Measurements from ENCODE around the gene TNIP3. TPM values are rescaled to one million over a fixed set of nuclear protein-coding genes. Genes with fewer than 3 reads are reported as not detected.
A peak's percentile ranks its signal among the peaks of the same experiment; 100 is the strongest.

The TNIP3 gene
- total and polyA plus RNA-seq, 3 experiments from 2014 or later = 7.0 to 15.7 (median 13.7) TPM

- peaks cover 2 to 17% (median 4%) of the 10 kb centered on the region in 3 donors for H3K36me3 Mint-ChIP-seq
- H3K4me3 Mint-ChIP-seq = no peak overlapping the region
- peaks cover 0 to 2% (median 0%) of the 10 kb centered on the region in 5 donors for H3K9me3 Mint-ChIP-seq
- no peaks in the 10 kb centered on the region for H3K9me3 ChIP-seq (ENCODE audit: low read length)
- peaks cover 12 to 33% (median 25%) of the 10 kb centered on the region in 3 donors for H3K4me1 Mint-ChIP-seq
- H3K27me3 Mint-ChIP-seq = no peaks in the 10 kb centered on the region
- peaks cover 6% of the 10 kb centered on the region for H3K4me1 ChIP-seq (ENCODE audit: insufficient read depth, low read length)
- H3K4me3 ChIP-seq (ENCODE audit: low read length) = no peak overlapping the region
- DNase-seq = no peak
- H3K27ac Mint-ChIP-seq = no peak overlapping the region
- ChIA-PET POLR2A (no interaction called here), CTCF (interaction anchor here (1.2 kb wide), 1 partner anchor 11 kb away, joined by 3 read pairs; no protein-coding TSS in a partner anchor)
- no peaks in the 10 kb centered on the region for H3K27me3 ChIP-seq (ENCODE audit: insufficient read depth, low read length, poor library complexity, severe bottlenecking)
- H3K27ac ChIP-seq (ENCODE audit: low read depth, low read length) = no peak overlapping the region
- H3K36me3 ChIP-seq (ENCODE audit: insufficient read depth, low read length) = no peaks in the 10 kb centered on the region
These were observed 33.8 kb downstream of the TNIP3 start for GRCh38 chr4:121130326-121130660.

- ChIA-PET POLR2A (no interaction called here), CTCF (interaction anchor here (1.2 kb wide), 1 partner anchor 10 kb away, joined by 3 read pairs; no protein-coding TSS in a partner anchor)
- H3K27ac Mint-ChIP-seq = peak overlapping the region in 1 of 8 donors; percentile 30
- H3K36me3 Mint-ChIP-seq = peaks cover 2 to 13% (median 4%) of the 10 kb centered on the region in 3 donors
- H3K4me3 Mint-ChIP-seq = no peak overlapping the region
- H3K4me3 ChIP-seq (ENCODE audit: low read length) = no peak overlapping the region
- no peak overlapping the region for H3K27ac ChIP-seq (ENCODE audit: low read depth, low read length)
- H3K36me3 ChIP-seq (ENCODE audit: insufficient read depth, low read length) = no peaks in the 10 kb centered on the region
- no peaks in the 10 kb centered on the region for H3K9me3 ChIP-seq (ENCODE audit: low read length)
- H3K4me1 ChIP-seq (ENCODE audit: insufficient read depth, low read length) = peaks cover 6% of the 10 kb centered on the region
- H3K9me3 Mint-ChIP-seq = peaks cover 0 to 2% (median 0%) of the 10 kb centered on the region in 5 donors
- no peaks in the 10 kb centered on the region for H3K27me3 Mint-ChIP-seq
- peaks cover 15 to 29% (median 21%) of the 10 kb centered on the region in 3 donors for H3K4me1 Mint-ChIP-seq
- no peaks in the 10 kb centered on the region for H3K27me3 ChIP-seq (ENCODE audit: insufficient read depth, low read length, poor library complexity, severe bottlenecking)
- DNase-seq = no peak
These were observed 34.4 kb downstream of the TNIP3 start for GRCh38 chr4:121129606-121130325.

- Histone ChIP-seq H3K4me1 (ENCODE audit: insufficient read depth, low read length) (peaks cover 6% of the 10 kb centered on the region), H3K27ac (ENCODE audit: low read depth, low read length) (no peak overlapping the region), H3K36me3 (ENCODE audit: insufficient read depth, low read length) (no peaks in the 10 kb centered on the region), H3K27me3 (ENCODE audit: insufficient read depth, low read length, poor library complexity, severe bottlenecking) (no peaks in the 10 kb centered on the region), H3K9me3 (ENCODE audit: low read length) (no peaks in the 10 kb centered on the region), H3K4me3 (ENCODE audit: low read length) (no peak overlapping the region)
- H3K9me3 Mint-ChIP-seq = peaks cover 0 to 2% (median 0%) of the 10 kb centered on the region in 5 donors
- peaks cover 14 to 27% (median 20%) of the 10 kb centered on the region in 3 donors for H3K4me1 Mint-ChIP-seq
- peaks cover 2 to 5% (median 4%) of the 10 kb centered on the region in 3 donors for H3K36me3 Mint-ChIP-seq
- CTCF ChIA-PET = no interaction called here
- no peak for DNase-seq
- POLR2A ChIA-PET = no interaction called here
- no peak overlapping the region for H3K4me3 Mint-ChIP-seq
- no peaks in the 10 kb centered on the region for H3K27me3 Mint-ChIP-seq
- H3K27ac Mint-ChIP-seq = peak overlapping the region in 1 of 8 donors; percentile 0
These were observed 37.0 kb downstream of the TNIP3 start for GRCh38 chr4:121127100-121127499.

- Mint-ChIP-seq H3K36me3 (peaks cover 2 to 4% (median 2%) of the 10 kb centered on the region in 3 donors), H3K4me3 (no peak overlapping the region), H3K4me1 (peaks cover 14 to 27% (median 20%) of the 10 kb centered on the region in 3 donors), H3K9me3 (peaks cover 0 to 2% (median 0%) of the 10 kb centered on the region in 5 donors), H3K27ac (peak overlapping the region in 3 of 8 donors; percentile 9 to 68 (median 64)), H3K27me3 (no peaks in the 10 kb centered on the region)
- Histone ChIP-seq H3K27me3 (ENCODE audit: insufficient read depth, low read length, poor library complexity, severe bottlenecking) (no peaks in the 10 kb centered on the region), H3K27ac (ENCODE audit: low read depth, low read length) (no peak overlapping the region), H3K9me3 (ENCODE audit: low read length) (no peaks in the 10 kb centered on the region), H3K4me3 (ENCODE audit: low read length) (no peak overlapping the region), H3K4me1 (ENCODE audit: insufficient read depth, low read length) (peaks cover 6% of the 10 kb centered on the region), H3K36me3 (ENCODE audit: insufficient read depth, low read length) (no peaks in the 10 kb centered on the region)
- CTCF ChIA-PET = no interaction called here
- DNase-seq = no peak
- POLR2A ChIA-PET = no interaction called here
These were observed 37.6 kb downstream of the TNIP3 start for GRCh38 chr4:121126449-121127006.

- Mint-ChIP-seq H3K36me3 (peaks cover 2 to 7% (median 2%) of the 10 kb centered on the region in 3 donors), H3K27me3 (no peaks in the 10 kb centered on the region), H3K4me1 (peaks cover 14 to 26% (median 19%) of the 10 kb centered on the region in 3 donors), H3K27ac (peak overlapping the region in 4 of 8 donors; percentile 6 to 79 (median 34)), H3K9me3 (peaks cover 0 to 2% (median 0%) of the 10 kb centered on the region in 5 donors), H3K4me3 (no peak overlapping the region)
- no peak overlapping the region for H3K4me3 ChIP-seq (ENCODE audit: low read length)
- H3K9me3 ChIP-seq (ENCODE audit: low read length) = no peaks in the 10 kb centered on the region
- no peaks in the 10 kb centered on the region for H3K36me3 ChIP-seq (ENCODE audit: insufficient read depth, low read length)
- H3K27ac ChIP-seq (ENCODE audit: low read depth, low read length) = no peak overlapping the region
- POLR2A ChIA-PET = no interaction called here
- DNase-seq = no peak
- CTCF ChIA-PET = no interaction called here
- peaks cover 6% of the 10 kb centered on the region for H3K4me1 ChIP-seq (ENCODE audit: insufficient read depth, low read length)
- H3K27me3 ChIP-seq (ENCODE audit: insufficient read depth, low read length, poor library complexity, severe bottlenecking) = no peaks in the 10 kb centered on the region
These were observed 38.6 kb downstream of the TNIP3 start for GRCh38 chr4:121125498-121125885.

GRCh38 chr4:121122661-121123060, 41.5 kb downstream of the TNIP3 start:
- peaks cover 11 to 26% (median 19%) of the 10 kb centered on the region in 3 donors for H3K4me1 Mint-ChIP-seq
- ChIA-PET CTCF (no interaction called here), POLR2A (no interaction called here)
- Histone ChIP-seq H3K9me3 (ENCODE audit: low read length) (no peaks in the 10 kb centered on the region), H3K36me3 (ENCODE audit: insufficient read depth, low read length) (no peaks in the 10 kb centered on the region), H3K27me3 (ENCODE audit: insufficient read depth, low read length, poor library complexity, severe bottlenecking) (no peaks in the 10 kb centered on the region), H3K4me1 (ENCODE audit: insufficient read depth, low read length) (peaks cover 9% of the 10 kb centered on the region), H3K27ac (ENCODE audit: low read depth, low read length) (no peak overlapping the region), H3K4me3 (ENCODE audit: low read length) (no peak overlapping the region)
- no peaks in the 10 kb centered on the region for H3K27me3 Mint-ChIP-seq
- no peak overlapping the region for H3K4me3 Mint-ChIP-seq
- no peak overlapping the region for H3K27ac Mint-ChIP-seq
- H3K9me3 Mint-ChIP-seq = no peaks in the 10 kb centered on the region
- H3K36me3 Mint-ChIP-seq = peaks cover 0 to 3% (median 0%) of the 10 kb centered on the region in 3 donors
- no peak for DNase-seq

GRCh38 chr4:121119715-121120114, 44.4 kb downstream of the TNIP3 start:
- H3K27me3 ChIP-seq (ENCODE audit: insufficient read depth, low read length, poor library complexity, severe bottlenecking) = no peaks in the 10 kb centered on the region
- H3K36me3 ChIP-seq (ENCODE audit: insufficient read depth, low read length) = no peaks in the 10 kb centered on the region
- no peak overlapping the region for H3K4me3 Mint-ChIP-seq
- ChIA-PET CTCF (interaction anchor here (1.4 kb wide), 2 partner anchors 10 to 16 kb away, joined by 3 read pairs; no protein-coding TSS in a partner anchor), POLR2A (no interaction called here)
- no peaks in the 10 kb centered on the region for H3K9me3 ChIP-seq (ENCODE audit: low read length)
- no peak for DNase-seq
- no peaks in the 10 kb centered on the region for H3K27me3 Mint-ChIP-seq
- H3K4me1 Mint-ChIP-seq = peaks cover 4 to 10% (median 9%) of the 10 kb centered on the region in 3 donors
- no peaks in the 10 kb centered on the region for H3K9me3 Mint-ChIP-seq
- peaks cover 9% of the 10 kb centered on the region for H3K4me1 ChIP-seq (ENCODE audit: insufficient read depth, low read length)
- H3K4me3 ChIP-seq (ENCODE audit: low read length) = no peak overlapping the region
- H3K27ac ChIP-seq (ENCODE audit: low read depth, low read length) = no peak overlapping the region
- peaks cover 0 to 3% (median 0%) of the 10 kb centered on the region in 3 donors for H3K36me3 Mint-ChIP-seq
- H3K27ac Mint-ChIP-seq = no peak overlapping the region

- Mint-ChIP-seq H3K27ac (no peak overlapping the region), H3K4me3 (peak overlapping the region in 1 of 7 donors; percentile 14), H3K27me3 (no peaks in the 10 kb centered on the region), H3K36me3 (peaks cover 0 to 3% (median 0%) of the 10 kb centered on the region in 3 donors), H3K9me3 (no peaks in the 10 kb centered on the region), H3K4me1 (peaks cover 4 to 13% (median 10%) of the 10 kb centered on the region in 3 donors)
- DNase-seq = no peak
- ChIA-PET CTCF (interaction anchor here (1.0 to 1.3 kb wide), 2 partner anchors 19 to 190 kb away, joined by 3 read pairs; no protein-coding TSS in a partner anchor), POLR2A (no interaction called here)
- no peak overlapping the region for H3K4me3 ChIP-seq (ENCODE audit: low read length)
- peaks cover 9% of the 10 kb centered on the region for H3K4me1 ChIP-seq (ENCODE audit: insufficient read depth, low read length)
- H3K36me3 ChIP-seq (ENCODE audit: insufficient read depth, low read length) = no peaks in the 10 kb centered on the region
- no peaks in the 10 kb centered on the region for H3K27me3 ChIP-seq (ENCODE audit: insufficient read depth, low read length, poor library complexity, severe bottlenecking)
- no peaks in the 10 kb centered on the region for H3K9me3 ChIP-seq (ENCODE audit: low read length)
- H3K27ac ChIP-seq (ENCODE audit: low read depth, low read length) = no peak overlapping the region
These were observed 45.8 kb downstream of the TNIP3 start for GRCh38 chr4:121118344-121118743.
